ENCODE results near the gene PLCB1. TPM values are rescaled to one million over a fixed set of nuclear protein-coding genes. Genes with fewer than 3 reads are reported as not detected.

Gene PLCB1
- total and polyA plus RNA-seq, 2 of the 4 experiments (the other 2 are of a cell fraction) = 5.6 to 16.1 TPM

DNA sequence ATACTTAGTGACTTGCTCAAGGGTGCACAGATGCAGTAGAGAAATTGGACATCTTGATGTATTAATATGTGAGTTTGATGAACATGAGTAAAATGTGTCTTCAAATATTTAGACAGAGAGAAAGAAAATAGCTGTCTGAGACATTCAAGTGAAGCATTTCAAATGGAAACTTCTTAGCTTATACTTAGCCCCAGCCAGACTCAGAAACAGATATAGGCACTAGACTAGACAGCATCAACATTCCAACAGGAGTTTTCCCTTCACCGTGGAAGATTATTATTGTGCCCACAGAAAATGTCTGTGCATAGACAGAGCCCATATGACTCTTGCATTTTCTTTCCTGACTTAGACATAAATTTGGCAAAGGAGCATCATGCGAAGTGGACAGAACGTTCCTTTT is 443.0 kb downstream of the PLCB1 start:
- WGBS, 2 experiments (ENCODE audit: extremely low coverage in 2 of 2, insufficient read length in 1 of 2) = no CpG with 5 or more reads among the region's 3 CpGs
- in situ Hi-C loops (cut with MboI; ENCODE audit: low sequenced_read_pairs) (no loop called here), intact Hi-C loops (cut with micrococcal nuclease) (no loop called here), dilution Hi-C loops (cut with HindIII; ENCODE audit: low sequenced_read_pairs, unreplicated experiment) (no loop called here)
- Histone ChIP-seq H3K9ac (ENCODE audit: low read depth, low read length) (no peak overlapping the region), H2BK120ac (ENCODE audit: low read depth, low read length) (no peak overlapping the region), H4K5ac (ENCODE audit: low read depth, low read length) (no peak overlapping the region; the same call in 1 of the 2 replicates), H3K9me3 (ENCODE audit: control insufficient read depth, insufficient read depth, low read length) (no peaks in the 10 kb centered on the region), H3K56ac (ENCODE audit: extremely low read depth, insufficient read depth, low read length) (no peak overlapping the region), H2AK9ac (replicated peaks; ENCODE audit: low read depth, low read length, poor library complexity) (no peak overlapping the region), H2BK5ac (ENCODE audit: low read depth, low read length, poor library complexity, severe bottlenecking) (no peak overlapping the region), H3K79me1 (ENCODE audit: low read depth in 1 of 2, low read length in 2 of 2) (no peaks in the 10 kb centered on the region; a peak in 1 of 4 replicates), H3K4ac (ENCODE audit: low read depth, low read length) (no peak overlapping the region), H3K27ac (ENCODE audit: insufficient read depth, low read length) (no peak overlapping the region), H3K4me3 (ENCODE audit: insufficient read depth, low read depth, low read length) (no peak overlapping the region), H2AK5ac (ENCODE audit: low read depth, low read length) (no peak overlapping the region), H4K91ac (ENCODE audit: insufficient read depth, low read depth, low read length) (no peak overlapping the region), H2BK15ac (ENCODE audit: low read depth, low read length) (no peak overlapping the region), H3K4me1 (ENCODE audit: control insufficient read depth, insufficient read depth, low read length) (peaks cover 3% of the 10 kb centered on the region), H3K9me1 (ENCODE audit: insufficient read depth, low read length) (no peaks in the 10 kb centered on the region), H3K23ac (ENCODE audit: low read depth, low read length) (no peak overlapping the region), H2AFZ (replicated peaks; ENCODE audit: low read length, poor library complexity) (no peak overlapping the region), H2BK20ac (ENCODE audit: low read depth, low read length) (no peak overlapping the region), H3K4me2 (ENCODE audit: low read depth, low read length) (no peak overlapping the region), H3K18ac (ENCODE audit: low read depth, low read length) (no peak overlapping the region), H4K8ac (ENCODE audit: low read depth in 2 of 2, low read length in 2 of 2) (no peak overlapping the region), H4K20me1 (ENCODE audit: insufficient read depth, low read length) (no peaks in the 10 kb centered on the region), H3K36me3 (ENCODE audit: control insufficient read depth, insufficient read depth, low read length) (no peaks in the 10 kb centered on the region), H3K14ac (replicated peaks; ENCODE audit: low read depth, low read length) (no peak overlapping the region), H3K27me3 (ENCODE audit: control insufficient read depth, insufficient read depth, low read length) (no peaks in the 10 kb centered on the region)
- DNase-seq (no peak), ATAC-seq (ENCODE audit: low read depth) (no peak)
- TF ChIP-seq CEBPB (IDR thresholded peaks at IDR 0.05; ENCODE audit: low read depth, low read length) (no peak), POLR2A (IDR thresholded peaks at IDR 0.05; ENCODE audit: low read depth, low read length) (no peak), FOS (IDR thresholded peaks at IDR 0.05; ENCODE audit: low read depth, low read length) (no peak), RFX5 (IDR thresholded peaks at IDR 0.05; ENCODE audit: low read depth, low read length) (no peak), NFE2L2 (IDR thresholded peaks at IDR 0.05; ENCODE audit: low read depth, low read length) (no peak), RAD21 (IDR thresholded peaks at IDR 0.05; ENCODE audit: low read length) (no peak), MAZ (IDR thresholded peaks at IDR 0.05; ENCODE audit: borderline replicate concordance, low read depth, low read length) (no peak), SMC3 (IDR thresholded peaks at IDR 0.05; ENCODE audit: low read depth, low read length) (no peak), MAFK (IDR thresholded peaks at IDR 0.05; ENCODE audit: low read depth, low read length) (no peak)
- TF ChIP-seq, protein P1, sequence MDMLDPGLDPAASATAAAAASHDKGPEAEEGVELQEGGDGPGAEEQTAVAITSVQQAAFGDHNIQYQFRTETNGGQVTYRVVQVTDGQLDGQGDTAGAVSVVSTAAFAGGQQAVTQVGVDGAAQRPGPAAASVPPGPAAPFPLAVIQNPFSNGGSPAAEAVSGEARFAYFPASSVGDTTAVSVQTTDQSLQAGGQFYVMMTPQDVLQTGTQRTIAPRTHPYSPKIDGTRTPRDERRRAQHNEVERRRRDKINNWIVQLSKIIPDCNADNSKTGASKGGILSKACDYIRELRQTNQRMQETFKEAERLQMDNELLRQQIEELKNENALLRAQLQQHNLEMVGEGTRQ (IDR thresholded peaks at IDR 0.05; ENCODE audit: low read depth, low read length) = no peak
- CTCF ChIA-PET = interaction anchor here (1.2 kb wide), 1 partner anchor 18 kb away, joined by 3 read pairs; no protein-coding TSS in a partner anchor
- POLR2A ChIA-PET (ENCODE audit: unreplicated experiment) = no interaction called here
- BruUV-seq (replicated peaks) = no TSS peak
